ENCODE results near the gene YY1.
A peak's percentile ranks its signal among the peaks of the same experiment; 100 is the strongest.
"Not testable (repeated sequence)": the region's sequence is repeated elsewhere in the genome, so short reads cannot be mapped to it uniquely, and the experiment has no call there.

The YY1 gene

DNA sequence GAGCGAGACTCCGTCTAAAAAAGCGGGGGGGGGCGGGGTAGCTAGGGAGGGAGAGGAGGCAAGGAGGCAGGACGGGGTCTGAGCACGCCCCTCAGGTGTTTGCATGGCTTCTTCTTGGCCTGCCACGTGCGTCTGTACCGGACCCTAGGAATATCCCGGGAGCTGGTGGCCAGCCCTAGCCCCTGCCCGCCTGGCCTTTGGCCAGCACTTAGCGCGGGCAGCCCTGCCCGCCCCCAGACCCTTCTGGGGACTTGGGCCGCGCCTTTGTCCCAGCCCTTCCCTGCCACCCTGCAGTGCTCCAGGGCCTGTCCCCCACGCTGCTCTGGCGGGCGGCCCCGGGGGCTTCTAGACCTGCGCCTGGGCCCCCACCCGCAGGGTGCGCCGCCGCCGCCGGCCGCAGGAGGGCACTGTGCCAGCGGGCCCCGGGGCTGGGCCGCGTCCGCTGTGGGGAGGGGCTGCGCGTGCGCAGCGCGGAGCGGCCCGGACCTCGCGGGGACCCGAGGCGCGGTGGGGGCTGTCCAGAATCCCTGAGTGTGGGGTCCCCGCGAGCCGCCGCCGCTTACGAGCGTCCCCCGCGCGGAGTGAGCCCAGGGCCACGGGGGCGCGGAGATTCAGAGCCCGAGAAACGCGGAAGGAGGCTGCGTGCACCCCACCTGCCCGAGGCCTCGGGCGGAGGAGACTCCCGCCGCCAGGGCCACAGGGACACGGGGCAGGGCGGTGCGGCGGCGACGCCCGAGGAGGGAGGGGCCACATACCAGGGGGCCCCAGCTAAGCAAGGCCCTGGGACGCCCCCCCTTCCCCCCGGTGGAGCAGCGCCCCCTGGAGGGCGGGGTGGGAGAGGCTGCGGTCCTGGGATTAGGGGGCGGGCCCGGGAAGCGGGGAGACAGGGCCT lies 46.3 kb downstream of the YY1 start:
- peak; percentile 86 to 87 for ATAC-seq

DNA sequence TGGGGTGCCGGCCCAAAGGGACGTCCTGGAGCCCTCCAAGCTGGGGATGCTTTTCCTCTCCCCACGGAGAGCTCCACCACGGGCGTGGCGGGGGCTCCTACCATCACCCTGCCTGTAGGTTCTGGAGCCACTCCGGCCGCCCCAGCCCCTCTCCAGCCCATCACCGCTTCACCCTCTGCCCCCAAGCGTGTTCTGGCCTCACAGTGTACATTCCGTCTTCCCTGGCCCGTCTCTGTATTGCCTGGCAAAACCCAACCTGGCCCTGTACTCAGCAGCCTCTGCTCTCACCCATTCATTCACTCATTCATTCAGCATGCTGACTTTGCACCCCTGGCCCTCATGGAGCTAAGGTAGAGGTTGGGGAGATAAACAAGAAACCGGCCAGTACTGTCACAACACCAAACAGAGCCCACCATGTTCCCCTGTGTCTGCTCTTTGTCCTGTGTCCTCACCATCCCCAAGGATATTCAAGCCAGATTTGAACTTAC lies 47.0 kb downstream of the YY1 start:
- no peak for ATAC-seq

DNA sequence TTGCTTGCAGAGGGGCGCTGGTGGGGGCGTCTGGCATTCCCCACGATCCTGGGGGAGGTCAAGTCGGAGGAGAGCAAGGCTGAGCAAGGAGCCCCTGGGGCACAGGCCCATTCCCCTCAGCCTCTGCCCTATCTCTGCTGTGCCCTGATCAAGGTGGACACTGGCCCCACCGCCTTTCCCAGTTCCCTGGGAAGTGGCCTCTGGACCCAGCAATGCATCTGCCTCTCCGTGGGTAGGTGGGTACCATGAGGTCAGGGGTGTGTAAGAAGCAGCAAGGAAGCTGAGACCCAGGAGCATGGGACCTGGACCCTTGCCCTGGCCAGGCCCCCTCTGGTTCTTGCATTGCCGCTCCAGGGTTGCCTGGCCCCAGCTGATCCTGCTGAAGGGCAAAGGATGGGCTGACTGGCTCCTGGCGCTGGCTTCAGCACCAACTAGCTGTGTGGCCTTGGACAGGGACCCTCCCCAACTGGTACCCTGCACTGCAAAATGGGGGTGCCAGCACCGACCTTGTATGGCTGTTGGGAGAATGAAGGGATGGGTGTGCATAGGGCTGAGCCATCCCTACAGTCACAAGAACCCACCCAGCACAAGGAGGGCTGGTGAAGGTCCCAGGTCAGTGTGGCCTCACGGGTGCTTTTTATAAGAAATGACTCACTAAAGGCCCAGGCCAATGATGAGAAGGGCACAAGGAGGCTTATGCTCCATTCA lies 47.7 kb downstream of the YY1 start:
- ATAC-seq: no peak

DNA sequence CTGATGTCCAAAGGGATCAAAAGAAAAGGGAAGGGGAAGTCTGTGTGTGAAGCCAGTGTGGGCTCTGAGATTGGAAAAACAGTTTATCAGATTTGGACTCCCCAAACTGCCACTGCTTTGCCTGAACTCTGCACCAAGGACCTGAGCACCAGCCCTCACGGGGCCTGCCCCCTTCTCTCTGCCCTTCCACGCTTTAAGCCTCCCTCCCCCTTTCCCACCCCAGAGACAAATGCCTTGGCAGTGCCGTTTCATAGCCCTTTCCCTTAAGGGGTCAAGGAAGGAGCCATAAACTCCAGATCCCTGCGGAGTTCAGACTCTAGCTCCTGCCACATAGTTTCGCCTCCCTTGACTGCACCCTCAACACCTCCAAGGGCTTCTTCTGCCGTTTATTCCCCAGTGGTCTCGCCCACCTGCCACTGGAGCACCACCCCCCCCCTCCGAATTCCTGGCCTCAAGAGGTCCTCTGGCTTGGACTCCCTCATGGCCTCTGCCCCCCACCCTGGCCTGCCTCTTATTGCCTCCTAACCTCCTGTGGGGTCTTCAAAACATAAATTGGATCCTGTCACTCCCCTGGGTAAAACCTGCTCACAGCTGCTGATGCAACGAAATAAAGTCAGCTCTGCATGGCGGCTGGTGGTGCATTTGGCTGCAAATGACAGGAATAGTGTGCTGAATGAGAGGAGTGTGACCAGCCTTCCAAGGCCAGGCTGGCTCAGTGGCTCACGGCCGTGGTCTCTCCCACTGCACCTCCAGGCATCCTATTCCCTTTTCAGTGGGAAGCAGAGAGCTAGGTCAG lies 48.5 kb downstream of the YY1 start:
- ATAC-seq: no peak

DNA sequence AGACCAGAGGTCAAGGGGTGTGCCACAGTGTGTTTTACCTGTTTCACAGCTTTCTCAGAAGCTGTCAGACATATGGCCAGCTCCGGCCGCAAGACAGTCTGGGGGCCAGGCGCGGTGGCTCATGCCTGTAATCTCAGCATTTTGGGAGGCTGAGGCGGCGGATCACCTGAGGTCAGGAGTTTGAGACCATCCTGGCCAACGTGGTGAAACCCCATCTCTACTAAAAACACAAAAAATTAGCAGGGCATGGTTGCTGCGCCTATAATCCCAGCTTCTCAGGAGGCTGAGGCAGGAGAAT lies 49.0 kb downstream of the YY1 start:
- ATAC-seq: not testable (repeated sequence)

DNA sequence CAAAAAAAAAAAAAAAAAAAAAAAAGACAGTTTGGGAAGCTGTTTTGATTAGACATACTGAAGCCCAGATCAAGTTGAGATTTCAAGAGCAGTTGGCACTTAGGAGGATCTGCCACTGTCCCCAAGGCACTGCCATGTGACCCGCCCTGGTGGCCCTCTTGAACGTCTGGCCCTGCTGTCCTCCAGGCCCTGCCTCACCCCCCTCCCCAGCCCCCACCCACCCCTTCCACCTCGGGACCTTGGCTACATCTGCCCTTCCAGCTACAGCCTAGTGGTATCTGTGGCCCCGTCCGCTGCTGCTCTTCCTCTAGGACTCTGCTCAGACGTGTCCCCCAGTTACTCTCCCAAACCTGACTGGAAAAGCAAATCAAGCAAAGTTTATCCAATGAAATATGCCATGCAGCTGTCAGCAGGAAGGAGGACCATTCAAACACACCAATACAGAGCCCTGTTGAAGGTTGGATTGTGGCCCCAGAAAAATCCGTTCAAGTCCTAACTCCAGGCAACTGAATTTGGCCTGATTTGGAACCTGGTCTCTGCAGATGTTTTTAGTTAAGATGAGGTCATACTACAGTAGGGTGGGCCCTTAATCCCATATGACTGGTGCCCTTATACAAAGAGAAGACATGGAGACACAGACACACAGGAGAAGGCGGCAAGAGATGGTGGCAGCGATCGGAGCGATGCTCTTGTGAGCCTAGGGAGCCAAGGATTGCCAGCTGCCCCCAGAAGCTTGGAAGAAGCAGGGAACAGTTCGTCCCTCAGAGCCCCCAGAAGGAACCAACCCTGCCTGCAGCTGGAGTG lies 49.6 kb downstream of the YY1 start:
- ATAC-seq: no peak

DNA sequence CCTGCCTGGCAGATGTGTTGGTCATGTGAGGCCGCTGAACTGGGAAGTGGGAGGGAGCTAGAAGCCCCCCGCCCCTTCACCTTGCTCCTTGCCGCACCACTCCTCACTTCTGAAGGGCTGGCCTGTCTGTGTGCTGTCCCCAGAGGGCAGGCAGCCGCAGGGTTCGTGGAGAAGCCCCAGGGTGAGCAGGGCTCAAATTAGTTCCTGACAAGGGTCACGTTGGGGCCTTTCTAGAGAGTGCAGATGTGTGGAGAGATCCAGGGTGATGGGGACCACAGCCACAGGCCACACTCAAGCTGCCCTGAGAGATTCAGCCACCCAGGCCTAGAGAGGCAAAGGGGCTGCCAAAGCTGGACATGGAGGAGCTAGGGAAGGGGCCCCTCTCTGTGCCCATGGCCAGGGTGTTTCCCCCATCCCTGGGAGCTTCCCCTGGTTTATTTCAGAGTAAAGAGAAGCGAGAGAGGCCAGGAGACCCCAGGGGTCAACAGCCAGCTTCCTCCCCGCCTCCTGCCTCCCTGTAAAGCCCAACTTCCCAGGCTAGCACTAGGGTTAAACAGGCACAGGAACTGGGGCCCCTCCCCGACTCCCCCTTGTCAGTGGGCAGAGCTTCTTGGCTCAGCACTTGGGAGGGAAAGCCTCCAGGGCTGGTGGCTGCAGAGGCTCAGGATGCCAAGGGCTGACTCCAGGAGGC lies 51.1 kb downstream of the YY1 start:
- no peak for ATAC-seq

DNA sequence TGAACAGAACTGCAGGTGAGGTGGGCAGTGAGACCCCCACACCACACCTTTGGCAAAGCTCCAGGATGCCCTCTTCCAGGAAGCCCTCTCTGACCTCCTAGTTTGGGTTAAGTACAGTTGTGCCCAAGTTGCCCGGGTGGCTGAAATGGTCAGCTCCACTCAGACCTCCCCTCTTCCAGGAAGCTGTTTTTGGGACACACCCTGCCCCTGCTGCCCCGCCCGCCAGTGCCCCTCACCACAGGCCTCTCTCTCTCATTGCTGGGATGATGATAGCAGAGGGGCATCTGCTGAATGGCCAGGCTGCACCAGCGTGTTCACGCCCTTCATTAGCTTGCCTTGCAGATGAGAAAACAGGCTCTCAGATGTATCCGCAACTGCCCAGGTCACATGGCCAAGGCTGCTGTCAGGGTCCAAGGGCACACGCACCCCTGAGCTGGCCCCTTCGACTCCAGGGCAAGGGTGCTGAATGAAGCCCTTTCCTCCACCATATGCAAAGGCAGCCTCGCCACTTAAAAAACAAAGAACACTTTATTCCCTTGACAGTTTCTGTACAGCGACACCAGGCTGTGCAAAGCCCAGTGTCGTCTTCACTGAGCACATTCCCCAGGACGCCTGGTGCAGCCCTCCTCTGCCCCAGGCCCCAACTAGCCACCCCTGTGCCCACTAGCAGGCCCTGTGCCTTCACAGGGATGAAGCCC lies 51.8 kb downstream of the YY1 start:
- ATAC-seq: no peak

DNA sequence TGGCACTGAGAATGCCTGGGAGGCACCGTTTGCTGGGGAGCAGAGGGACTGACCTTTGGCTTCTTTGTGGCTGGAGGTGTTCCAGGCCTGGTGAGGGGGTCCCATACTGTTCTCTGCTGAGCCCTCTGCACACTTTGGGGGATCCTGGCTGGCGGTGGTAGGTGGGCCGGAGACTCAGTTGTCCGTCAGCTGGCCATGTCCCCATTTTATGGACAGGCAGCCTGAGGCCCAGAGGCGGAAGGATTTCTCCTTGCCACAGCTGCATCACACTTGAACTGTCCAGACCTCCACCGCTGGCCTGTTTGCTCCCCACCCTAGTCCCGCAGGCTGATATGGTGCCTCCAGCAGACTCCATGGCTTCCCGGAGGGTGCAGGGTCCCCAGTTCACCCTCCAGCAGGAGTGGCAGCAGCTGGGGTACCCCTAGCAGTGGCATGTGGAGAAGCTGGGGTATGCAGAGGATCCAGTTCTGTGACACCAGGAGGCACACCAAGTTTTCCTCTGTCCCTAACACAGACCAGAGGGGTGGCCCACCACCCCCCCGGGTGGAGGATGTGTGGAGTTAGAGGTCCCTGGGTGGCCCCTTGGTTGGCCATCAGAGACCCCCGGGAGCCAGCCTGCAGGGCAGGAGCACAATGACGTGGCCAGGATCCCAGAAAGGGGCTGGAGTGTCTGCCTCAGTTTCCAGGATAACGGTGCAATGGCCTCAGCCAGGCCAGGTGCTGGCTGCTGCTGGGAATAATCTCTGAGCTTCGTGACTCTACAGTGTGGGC lies 52.5 kb downstream of the YY1 start:
- ATAC-seq: no peak

DNA sequence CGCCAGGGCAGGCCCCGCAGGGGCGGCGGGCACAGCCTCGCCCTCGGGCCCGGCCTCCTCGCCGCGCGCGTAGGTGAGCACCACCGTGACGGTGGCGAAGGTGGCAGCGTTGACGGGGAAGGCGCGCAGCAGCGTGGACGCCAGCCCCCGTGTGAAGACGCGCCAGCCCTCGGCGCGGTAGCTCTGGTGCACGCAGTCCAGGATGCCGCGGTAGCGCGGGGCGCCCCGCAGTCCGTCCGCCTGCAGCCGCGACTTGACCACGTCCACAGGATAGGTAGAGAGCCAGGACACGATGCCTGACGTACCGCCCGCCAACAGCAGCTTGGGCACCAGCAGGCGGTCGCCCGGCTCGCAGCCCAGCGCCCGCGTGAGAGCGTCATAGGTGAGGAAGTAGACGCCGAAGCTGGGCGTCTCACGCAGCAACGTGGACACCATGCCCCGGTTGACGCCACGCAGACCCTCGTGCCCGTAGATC lies 53.4 kb downstream of the YY1 start:
- ATAC-seq: no peak

DNA sequence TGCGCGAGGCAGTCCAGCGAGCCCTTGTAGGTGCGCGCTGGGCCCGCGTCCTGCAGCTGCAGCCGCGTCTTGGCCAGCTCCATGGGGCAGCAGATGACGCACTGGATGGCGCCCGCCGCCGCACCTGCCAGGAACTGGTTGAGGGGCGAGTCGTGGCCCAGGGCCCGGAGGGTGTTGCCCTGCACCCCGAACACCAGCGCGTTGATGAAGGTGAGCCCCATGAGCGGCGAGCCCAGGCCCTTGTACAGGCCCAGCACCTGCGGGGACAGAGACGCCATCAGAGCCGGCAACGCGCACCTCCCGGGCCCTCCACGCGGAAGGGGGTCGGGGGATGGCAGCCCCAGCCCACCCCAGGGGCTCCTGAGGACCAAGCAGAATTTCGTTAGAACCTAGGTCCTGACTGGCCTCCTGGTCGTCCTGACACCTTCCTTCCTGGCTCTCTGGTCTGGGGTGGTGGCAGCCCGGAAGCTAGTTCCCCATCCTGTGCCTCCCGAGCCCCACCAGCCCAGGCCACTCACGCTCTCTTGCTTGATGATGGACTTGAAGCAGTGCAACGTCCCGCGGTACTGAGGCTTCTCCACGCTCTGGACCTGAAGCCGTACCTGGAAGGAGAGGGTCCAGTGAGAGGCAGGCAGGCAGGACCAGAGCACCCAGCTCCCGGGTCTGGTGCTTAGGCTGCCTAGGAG lies 54.0 kb downstream of the YY1 start:
- ATAC-seq: no peak

DNA sequence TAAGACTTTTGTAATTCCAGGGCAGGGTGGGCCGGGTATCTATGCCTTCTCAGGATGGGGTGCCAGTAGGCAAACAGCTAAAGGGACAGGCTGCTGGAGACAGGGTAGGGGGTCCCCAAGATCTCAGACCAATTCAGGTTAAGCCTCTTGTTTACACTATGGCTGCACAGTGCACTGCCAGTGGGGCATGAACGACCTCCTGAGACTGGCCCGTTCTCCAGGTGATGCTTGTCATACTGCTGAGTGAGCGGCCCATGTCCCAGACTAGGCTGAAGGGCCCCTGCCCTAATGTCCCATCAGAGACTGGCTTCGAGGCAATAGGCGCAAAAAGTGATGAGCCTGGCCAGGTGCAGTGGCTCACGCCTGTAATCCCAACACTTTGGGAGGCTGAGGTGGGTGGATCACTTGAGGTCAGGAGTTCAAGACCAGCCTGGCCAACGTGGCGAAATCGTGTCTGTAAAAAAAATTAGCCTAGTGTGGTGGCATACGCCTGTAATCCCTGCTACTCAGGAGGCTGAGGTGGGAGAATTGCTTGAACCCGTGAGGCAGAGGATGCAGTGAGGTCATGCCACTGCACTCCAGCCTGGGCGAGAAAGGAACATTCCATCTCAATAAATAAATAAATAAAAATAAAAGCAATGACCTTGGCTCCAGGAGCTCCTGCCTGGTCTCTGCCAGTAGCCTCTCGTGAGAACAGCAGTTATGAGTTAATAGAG lies 54.7 kb downstream of the YY1 start:
- ATAC-seq: no peak

DNA sequence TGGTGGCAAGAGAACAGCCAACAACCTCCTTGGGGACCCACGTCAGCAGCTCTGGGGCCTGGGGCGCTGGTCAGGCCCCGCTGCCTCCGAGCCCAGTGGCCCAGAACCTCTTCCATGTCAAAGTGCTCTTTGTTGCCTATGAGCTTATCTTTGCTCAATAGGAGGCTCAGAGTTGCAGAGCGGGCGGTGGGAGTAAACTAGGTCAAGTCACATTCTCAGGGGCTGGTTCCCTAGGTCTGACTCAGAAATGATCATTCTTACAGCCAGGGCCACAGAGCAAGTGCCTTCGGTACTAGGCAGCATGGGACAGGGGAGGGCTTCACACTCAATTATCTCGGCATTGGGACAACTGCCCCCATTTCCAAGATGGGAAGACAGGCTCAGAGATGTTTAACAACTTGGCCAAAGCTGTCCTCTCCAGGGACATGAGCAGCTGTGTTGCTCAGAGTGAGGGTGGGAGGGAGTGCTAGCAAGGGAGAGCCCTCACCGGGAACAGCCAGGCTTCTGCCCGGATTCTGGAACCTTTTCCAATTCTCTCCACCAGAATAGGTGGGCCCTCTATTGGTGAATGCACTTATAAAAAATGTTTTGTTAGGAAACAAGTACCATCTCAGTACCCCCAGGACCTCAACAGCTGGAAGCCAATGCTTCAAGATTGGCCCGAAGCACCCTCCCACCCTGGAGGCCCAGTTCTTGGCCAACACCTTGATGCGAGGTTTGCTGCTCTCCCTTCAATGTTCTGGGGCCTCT lies 55.4 kb downstream of the YY1 start:
- no peak for ATAC-seq

DNA sequence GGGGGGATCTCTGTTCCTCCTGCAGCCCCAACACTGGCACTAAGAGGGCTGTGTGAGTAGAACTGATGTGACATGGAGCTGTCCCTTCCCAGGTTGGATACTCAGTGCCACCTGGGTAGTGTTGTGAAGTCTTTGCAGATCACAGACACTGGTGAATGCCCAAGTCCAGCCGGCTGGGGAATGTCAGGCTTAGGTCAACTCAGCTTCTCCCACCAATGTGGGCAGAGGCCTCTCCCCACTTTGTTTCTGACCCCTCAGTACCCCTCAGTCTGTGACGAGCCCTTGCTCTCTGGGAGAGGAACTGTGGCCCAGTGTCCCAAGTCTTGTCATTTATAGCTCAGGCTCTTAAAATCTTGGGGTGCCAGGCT lies 56.0 kb downstream of the YY1 start:
- ATAC-seq: no peak

DNA sequence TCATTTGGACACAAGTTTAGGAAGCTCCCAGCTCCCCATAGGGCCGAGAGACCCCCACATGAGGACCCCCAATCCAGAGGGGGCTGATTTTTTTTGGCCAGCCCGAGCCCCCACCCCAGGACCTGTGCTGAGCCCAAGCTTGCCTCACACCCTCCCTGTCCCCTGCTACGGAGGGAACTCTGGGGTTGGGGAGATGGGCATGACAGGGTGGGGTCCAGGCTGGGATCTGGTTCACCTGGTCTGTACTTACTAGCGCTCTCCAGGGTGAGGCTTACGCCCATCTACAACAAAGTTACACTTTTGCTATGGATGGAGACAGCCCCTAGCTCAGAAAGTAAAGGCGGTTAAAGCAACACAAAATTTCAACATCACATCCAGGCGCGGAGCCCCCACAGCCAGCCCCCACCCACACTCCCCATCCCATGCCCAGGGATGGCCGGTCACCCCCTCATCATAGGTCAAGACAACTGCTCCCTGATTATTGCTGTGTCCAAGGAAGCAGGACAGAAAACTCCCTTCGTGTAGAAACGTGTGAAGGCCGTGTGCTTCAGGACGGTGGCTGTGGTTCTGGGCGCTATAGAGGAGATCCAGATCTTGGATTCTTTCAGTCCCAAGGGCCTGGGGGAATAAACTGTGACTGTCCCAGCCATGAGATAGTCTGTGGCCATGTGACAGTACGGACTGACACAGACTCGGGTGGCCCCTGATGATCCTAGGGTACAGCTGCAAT lies 56.6 kb downstream of the YY1 start:
- no peak for ATAC-seq

DNA sequence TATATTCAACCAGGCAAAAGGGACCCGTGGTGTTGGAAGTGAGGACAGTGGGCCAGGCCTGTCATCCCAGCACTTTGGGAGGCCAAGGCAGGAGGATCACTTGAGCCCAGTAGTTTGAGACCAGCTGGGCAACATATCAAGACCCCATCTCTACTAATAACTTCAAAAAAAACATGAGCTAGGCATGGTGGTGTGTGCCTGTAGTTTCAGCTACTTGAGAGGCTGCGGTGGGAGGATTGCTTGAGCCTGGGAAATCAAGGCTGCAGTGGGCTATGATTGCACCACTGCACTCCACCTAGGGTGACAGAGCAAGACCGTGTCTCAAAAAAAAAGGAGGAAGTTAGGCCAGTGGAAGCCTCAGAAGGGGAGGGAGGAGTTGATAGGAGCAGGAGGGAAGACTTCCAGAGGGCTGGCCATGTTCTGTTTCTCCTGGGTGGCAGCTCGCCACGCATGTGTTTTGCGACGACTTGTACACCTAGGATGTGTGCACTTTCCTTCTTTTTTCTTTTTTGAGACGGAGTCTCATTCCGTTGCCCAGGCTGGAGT lies 57.2 kb downstream of the YY1 start:
- ATAC-seq: no peak

DNA sequence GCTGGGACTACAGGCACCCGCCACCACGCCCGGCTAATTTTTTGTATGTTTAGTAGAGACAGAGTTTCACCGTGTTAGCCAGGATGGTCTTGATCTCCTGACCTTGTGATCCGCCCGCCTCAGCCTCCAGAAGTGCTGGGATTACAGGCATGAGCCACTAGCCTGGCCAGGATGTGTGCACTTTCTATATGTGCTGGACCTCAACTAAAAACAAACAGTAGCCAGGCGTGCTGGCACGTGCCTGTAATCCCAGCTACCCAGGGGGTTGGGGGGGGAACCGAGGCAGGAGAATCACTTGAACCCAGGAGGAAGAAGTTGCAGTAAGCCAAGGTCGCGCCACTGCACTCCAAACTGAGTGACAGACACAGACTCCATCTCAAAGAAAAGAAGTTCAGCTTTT lies 57.8 kb downstream of the YY1 start:
- not testable (repeated sequence) for ATAC-seq
